IMR-90 (cell line): ENCODE measurements around the gene SMARCA2. TPM values are rescaled to one million over a fixed set of nuclear protein-coding genes. Genes with fewer than 3 reads are reported as not detected.

Experiments used
- ATAC-seq: fragments of 200-7000 bp; cut with Tn5 transposase; 2 replicates; pipeline ENCODE4 v1.9.1; 2020; ENCODE audit warnings: low read depth, mild to moderate bottlenecking, moderate library complexity
- BruUV-seq: library from RNA; stranded (reverse); fragments of 400-500 nt; replicated peaks from 2 replicates; lab custom pipeline; 2021; lab: Mats Ljungman, UMichigan
- CTCF ChIA-PET: fragments of 300-600 bp; formaldehyde crosslinking; extraction: SDS; loops from one replicate; lab custom pipeline; 2021; ENCODE audit warnings: antibody characterized with exemption; lab: Yijun Ruan, JAX
- POLR2A ChIA-PET: fragments of 300-600 bp; sonication (Branson Sonifier 250); formaldehyde crosslinking; loops from one replicate; lab custom pipeline; 2022; ENCODE audit warnings: antibody characterized with exemption; ENCODE audit not compliant: unreplicated experiment; lab: Charles Lee
- DNase-seq: peaks from one replicate; pipeline ENCODE4 v3.0.0; 2013
- H2AFZ ChIP-seq: replicated peaks from 2 replicates; pipeline ENCODE3; 2013; ENCODE audit warnings: low read length, mild to moderate bottlenecking; ENCODE audit not compliant: poor library complexity
- H2AK5ac ChIP-seq: 2 replicates; pipeline ENCODE4 v1.6.1; 2013; ENCODE audit warnings: low read depth, low read length, inconsistent platforms
- H2AK9ac ChIP-seq: replicated peaks from 2 replicates; pipeline ENCODE3; 2013; ENCODE audit warnings: mild to moderate bottlenecking, low read depth, low read length, moderate library complexity; ENCODE audit not compliant: poor library complexity
- H2BK120ac ChIP-seq: 2 replicates; pipeline ENCODE4 v1.6.1; 2013; ENCODE audit warnings: low read depth, low read length, inconsistent platforms
- H2BK15ac ChIP-seq: 3 replicates; pipeline ENCODE4 v1.6.1; 2013; ENCODE audit warnings: low read depth, low read length, inconsistent platforms
- H2BK20ac ChIP-seq: 2 replicates; pipeline ENCODE4 v1.6.1; 2013; ENCODE audit warnings: low read depth, mild to moderate bottlenecking, inconsistent platforms, low read length, moderate library complexity
- H2BK5ac ChIP-seq: 2 replicates; pipeline ENCODE4 v1.6.1; 2013; ENCODE audit warnings: mild to moderate bottlenecking, low read depth, low read length, inconsistent platforms; ENCODE audit not compliant: poor library complexity, severe bottlenecking
- H3K14ac ChIP-seq: replicated peaks from 2 replicates; pipeline ENCODE4 v1.6.1; 2013; ENCODE audit warnings: low read depth, low read length, inconsistent platforms
- H3K18ac ChIP-seq: 2 replicates; pipeline ENCODE4 v1.6.1; 2013; ENCODE audit warnings: low read depth, low read length, control low read depth
- H3K23ac ChIP-seq: 2 replicates; pipeline ENCODE4 v1.6.1; 2013; ENCODE audit warnings: low read depth, low read length, inconsistent platforms
- H3K27ac ChIP-seq: 2 replicates; pipeline ENCODE4 v1.5.1; 2013; ENCODE audit warnings: mild to moderate bottlenecking, control low read depth, low read length; ENCODE audit not compliant: insufficient read depth
- H3K27me3 ChIP-seq: 2 replicates; pipeline ENCODE4 v1.6.1; 2013; ENCODE audit warnings: low read length; ENCODE audit not compliant: control insufficient read depth, insufficient read depth
- H3K36me3 ChIP-seq: 2 replicates; pipeline ENCODE4 v1.6.1; 2013; ENCODE audit warnings: low read length, mixed read lengths; ENCODE audit not compliant: control insufficient read depth, insufficient read depth
- H3K4ac ChIP-seq: 2 replicates; pipeline ENCODE4 v1.6.1; 2013; ENCODE audit warnings: low read depth, low read length, inconsistent platforms
- H3K4me1 ChIP-seq: 2 replicates; pipeline ENCODE4 v1.6.1; 2013; ENCODE audit warnings: low read length, mixed read lengths; ENCODE audit not compliant: control insufficient read depth, insufficient read depth
- H3K4me2 ChIP-seq: 2 replicates; pipeline ENCODE4 v1.6.1; 2013; ENCODE audit warnings: low read depth, mild to moderate bottlenecking, control low read depth, low read length, moderate library complexity
- H3K4me3 ChIP-seq: 2 replicates; pipeline ENCODE4 v1.5.1; 2013; ENCODE audit warnings: low read depth, mild to moderate bottlenecking, control low read depth, low read length, moderate library complexity; ENCODE audit not compliant: insufficient read depth
- H3K56ac ChIP-seq: 2 replicates; pipeline ENCODE4 v1.6.1; 2013; ENCODE audit warnings: low read length, inconsistent platforms; ENCODE audit not compliant: insufficient read depth; ENCODE audit errors: extremely low read depth
- H3K79me1 ChIP-seq, 2 experiments: 2 replicates each; pipeline ENCODE4 v1.6.1; 2013; ENCODE audit warnings: low read length in 2 of 2, inconsistent platforms in 1 of 2, low read depth in 1 of 2
- H3K9ac ChIP-seq: 2 replicates; pipeline ENCODE4 v1.6.1; 2013; ENCODE audit warnings: low read depth, low read length, control low read depth
- H3K9me1 ChIP-seq: 2 replicates; pipeline ENCODE4 v1.6.1; 2013; ENCODE audit warnings: low read length, inconsistent platforms; ENCODE audit not compliant: insufficient read depth
- H3K9me3 ChIP-seq: 2 replicates; pipeline ENCODE4 v1.6.1; 2013; ENCODE audit warnings: low read length; ENCODE audit not compliant: control insufficient read depth, insufficient read depth
- H4K20me1 ChIP-seq: 2 replicates; pipeline ENCODE4 v1.6.1; 2013; ENCODE audit warnings: low read length, inconsistent platforms; ENCODE audit not compliant: insufficient read depth
- H4K5ac ChIP-seq: 2 replicates; pipeline ENCODE4 v1.6.1; 2013; ENCODE audit warnings: mild to moderate bottlenecking, low read depth, low read length, control low read depth
- H4K8ac ChIP-seq, 2 experiments: 2 replicates each; pipeline ENCODE4 v1.6.1; 2013; ENCODE audit warnings: low read depth in 2 of 2, low read length in 2 of 2, control low read depth in 1 of 2, inconsistent platforms in 1 of 2
- H4K91ac ChIP-seq: 2 replicates; pipeline ENCODE4 v1.6.1; 2013; ENCODE audit warnings: low read depth, low read length, inconsistent platforms; ENCODE audit not compliant: insufficient read depth
- BHLHE40 ChIP-seq: fragments of 150-350 bp; IDR thresholded peaks from 2 replicates; pipeline ENCODE4 v1.6.1; 2016; ENCODE audit warnings: mild to moderate bottlenecking, low read depth, low read length
- CEBPB ChIP-seq: IDR thresholded peaks from 2 replicates; pipeline ENCODE4 v1.6.1; 2012; ENCODE audit warnings: low read depth, low read length, improper control_type of control experiment
- CHD1 ChIP-seq: IDR thresholded peaks from 2 replicates; pipeline ENCODE4 v1.6.1; 2012; ENCODE audit warnings: low read depth, low read length, improper control_type of control experiment
- CTCF ChIP-seq: conservative IDR thresholded peaks from 2 replicates; pipeline ENCODE4 v1.5.1; 2012; ENCODE audit warnings: mild to moderate bottlenecking, low read depth, low read length, improper control_type of control experiment
- ELK1 ChIP-seq: fragments of 150-350 bp; IDR thresholded peaks from 2 replicates; pipeline ENCODE4 v1.6.1; 2016; ENCODE audit warnings: low read depth, mild to moderate bottlenecking, low read length, moderate library complexity, borderline replicate concordance
- FOS ChIP-seq: fragments of 150-350 bp; IDR thresholded peaks from 2 replicates; pipeline ENCODE4 v1.6.1; 2016; ENCODE audit warnings: low read depth, low read length
- MAFK ChIP-seq: IDR thresholded peaks from 2 replicates; pipeline ENCODE4 v1.6.1; 2012; ENCODE audit warnings: low read depth, low read length, improper control_type of control experiment
- MAZ ChIP-seq: IDR thresholded peaks from 2 replicates; pipeline ENCODE4 v1.6.1; 2012; ENCODE audit warnings: low read depth, mild to moderate bottlenecking, low read length, improper control_type of control experiment, moderate library complexity, borderline replicate concordance
- MXI1 ChIP-seq: IDR thresholded peaks from 2 replicates; pipeline ENCODE4 v1.6.1; 2012; ENCODE audit warnings: low read depth, mild to moderate bottlenecking, low read length, moderate library complexity, borderline replicate concordance
- NFE2L2 ChIP-seq: fragments of 150-350 bp; IDR thresholded peaks from 2 replicates; pipeline ENCODE4 v1.6.1; 2016; ENCODE audit warnings: low read depth, mild to moderate bottlenecking, low read length
- POLR2A ChIP-seq: IDR thresholded peaks from 2 replicates; pipeline ENCODE4 v1.6.1; 2012; ENCODE audit warnings: mild to moderate bottlenecking, low read depth, low read length
- RAD21 ChIP-seq: IDR thresholded peaks from 2 replicates; pipeline ENCODE4 v1.6.1; 2012; ENCODE audit warnings: low read length, improper control_type of control experiment
- RCOR1 ChIP-seq: IDR thresholded peaks from 2 replicates; pipeline ENCODE4 v1.6.1; 2012; ENCODE audit warnings: mild to moderate bottlenecking, low read length, improper control_type of control experiment; ENCODE audit not compliant: insufficient replicate concordance
- RFX5 ChIP-seq: IDR thresholded peaks from 2 replicates; pipeline ENCODE4 v1.8.0; 2012; ENCODE audit warnings: low read depth, mild to moderate bottlenecking, low read length, moderate library complexity
- SMC3 ChIP-seq: fragments of 150-350 bp; IDR thresholded peaks from 2 replicates; pipeline ENCODE4 v1.6.1; 2016; ENCODE audit warnings: low read depth, mild to moderate bottlenecking, antibody characterized with exemption, low read length, moderate library complexity
- USF2 ChIP-seq: fragments of 150-350 bp; IDR thresholded peaks from 2 replicates; pipeline ENCODE4 v1.6.1; 2017; ENCODE audit warnings: mild to moderate bottlenecking, antibody characterized with exemption, low read length, low read depth
- WGBS, 2 experiments: methylation state at CpG; one replicate each; pipeline versions ENCODE4 v1.1.5 to v1.1.7; 2013; ENCODE audit warnings: missing lambda C conversion rate in 2 of 2; ENCODE audit not compliant: insufficient read length in 1 of 2; ENCODE audit errors: extremely low coverage in 2 of 2; 5-methylcytosine and 5-hydroxymethylcytosine counted together
- dilution Hi-C: fragments of 300-500 bp; cut with HindIII; formaldehyde crosslinking; loops from one replicate; pipeline ENCODE4 v1.14.3; 2018; ENCODE audit warnings: low sequenced_read_pairs; ENCODE audit not compliant: unreplicated experiment
- in situ Hi-C: fragments of 300-500 bp; cut with MboI; formaldehyde crosslinking; loops from 3 replicates; pipeline ENCODE4 v1.14.3; 2019; ENCODE audit warnings: low sequenced_read_pairs, inconsistent platforms, mixed read lengths
- intact Hi-C: fragments of 100-400 bp; cut with micrococcal nuclease; formaldehyde crosslinking; loops from 2 replicates; pipeline ENCODE4 v1.10.0; 2022
- polyA plus RNA-seq, 3 experiments: library from polyadenylated mRNA; depleted of rRNA; stranded (reverse); fragments of >200 nt; gene quantifications; 2 replicates each; pipeline ENCODE4 v1.2.3, GENCODE V29; 2012; ENCODE audit warnings: low replicate concordance in 1 of 3
- total RNA-seq: library from RNA; depleted of rRNA; stranded (reverse); fragments of >200 nt; gene quantifications from 2 replicates; pipeline ENCODE4 v1.2.3, GENCODE V29; 2012

Gene SMARCA2
- total and polyA plus RNA-seq, 2 of the 4 experiments (the other 2 are of a cell fraction): 25.3 to 26.7 TPM

GRCh38 chr9:2229109-2229721, 214.1 kb downstream of the SMARCA2 start:
- H3K4me2 ChIP-seq: no peak overlapping the region
- no peaks in the 10 kb centered on the region for H3K9me3 ChIP-seq
- H4K91ac ChIP-seq: no peak overlapping the region; the same call in 1 of the 2 replicates
- ChIA-PET CTCF (no interaction called here), POLR2A (no interaction called here)
- H3K56ac ChIP-seq: no peak overlapping the region
- H3K9me1 ChIP-seq: no peaks in the 10 kb centered on the region
- no peak overlapping the region for H3K23ac ChIP-seq
- ATAC-seq (no peak), DNase-seq (no peak)
- 0 out of 4 replicates have a peak overlapping the region, but pooled peaks of 1 of the 2 experiments have one; percentile 13 for H4K8ac ChIP-seq
- no peak overlapping the region for H2AK5ac ChIP-seq
- H3K79me1 ChIP-seq: no peaks in the 10 kb centered on the region
- no peak overlapping the region for H2BK20ac ChIP-seq
- H2BK120ac ChIP-seq: peak overlapping the region; percentile 34; the same call in 1 of the 2 replicates
- H3K4ac ChIP-seq: no peak overlapping the region
- no peaks in the 10 kb centered on the region for H3K36me3 ChIP-seq
- no peaks in the 10 kb centered on the region for H3K4me1 ChIP-seq
- H3K9ac ChIP-seq: no peak overlapping the region
- H3K14ac ChIP-seq: no peak overlapping the region
- no peaks in the 10 kb centered on the region for H3K27me3 ChIP-seq
- H4K20me1 ChIP-seq: no peaks in the 10 kb centered on the region
- H4K5ac ChIP-seq: peak overlapping the region; percentile 64; the same call in 1 of the 2 replicates
- no peak overlapping the region for H2AK9ac ChIP-seq
- H3K27ac ChIP-seq: peak overlapping the region; percentile 7; the same call in 1 of the 2 replicates
- no peak overlapping the region for H3K4me3 ChIP-seq
- no peak overlapping the region for H2BK15ac ChIP-seq
- WGBS, 2 experiments: no CpG with 5 or more reads among the region's 3 CpGs
- BruUV-seq: no TSS peak
- in situ Hi-C loops: no loop called here
- intact Hi-C loops: no loop called here
- dilution Hi-C loops: no loop called here
- TF ChIP-seq MAFK: no peak
- TF ChIP-seq POLR2A: no peak
- TF ChIP-seq CHD1: no peak
- no peak for TF ChIP-seq RAD21
- no peak for TF ChIP-seq MXI1
- no peak for TF ChIP-seq SMC3
- no peak for TF ChIP-seq FOS
- no peak for TF ChIP-seq USF2
- TF ChIP-seq BHLHE40: no peak
- no peak for TF ChIP-seq ELK1
- no peak for TF ChIP-seq NFE2L2
- TF ChIP-seq CEBPB: no peak
- no peak for TF ChIP-seq MAZ
- TF ChIP-seq RFX5: no peak
- TF ChIP-seq CTCF: no peak
- TF ChIP-seq RCOR1: no peak
- no peak overlapping the region for H2AFZ ChIP-seq
- H2BK5ac ChIP-seq: peak overlapping the region; percentile 33
- peak overlapping the region; percentile 77; the same call in 1 of the 2 replicates for H3K18ac ChIP-seq
